AG04450 (cell line): ENCODE results near the gene SIX5. TPM values are rescaled to one million over a fixed set of nuclear protein-coding genes. Genes with fewer than 3 reads are reported as not detected.

Source experiments
- CTCF ChIA-PET: fragments of 300-600, 350-600 bp; formaldehyde crosslinking; extraction: SDS; loops from one replicate; lab custom pipeline; 2022; ENCODE audit warnings: antibody characterized with exemption, inconsistent platforms; lab: Charles Lee
- POLR2A ChIA-PET: fragments of 350-600 bp; formaldehyde crosslinking; extraction: SDS; loops from one replicate; lab custom pipeline; 2021; ENCODE audit warnings: antibody characterized with exemption, inconsistent platforms; lab: Yijun Ruan, JAX
- DNase-seq: peaks from one replicate; pipeline ENCODE4 v3.0.0-alpha.2; 2011; ENCODE audit warnings: low read depth, low spot score
- H3K27ac ChIP-seq: one replicate; pipeline ENCODE4 v1.5.1; 2012; ENCODE audit warnings: low read depth, low read length, control low read depth
- H3K27me3 ChIP-seq: one replicate; pipeline ENCODE4 v1.6.0; 2012; ENCODE audit warnings: low read length; ENCODE audit not compliant: control insufficient read depth, insufficient read depth
- H3K4me3 ChIP-seq: 2 replicates; pipeline ENCODE4 v1.5.1; 2011; ENCODE audit warnings: mild to moderate bottlenecking, low read depth, low read length, control low read depth
- H3K9me3 ChIP-seq: 2 replicates; pipeline ENCODE4 v1.5.1; 2012; ENCODE audit warnings: low read length; ENCODE audit not compliant: control insufficient read depth, insufficient read depth
- CTCF ChIP-seq: IDR thresholded peaks from 2 replicates; pipeline ENCODE4 v1.5.1; 2011; ENCODE audit warnings: low read depth, low read length, control low read depth, inconsistent platforms
- polyA plus RNA-seq: library from polyadenylated mRNA; depleted of rRNA; stranded (reverse); fragments of >200 nt; gene quantifications from 2 replicates; pipeline ENCODE4 v1.2.3, GENCODE V29; 2011

The SIX5 gene
- polyA plus RNA-seq, 1 experiment, result 4.4 TPM

- H3K9me3 ChIP-seq, result no peaks in the 10 kb centered on the region; the same call in 1 of the 2 replicates
- H3K4me3 ChIP-seq, result peak overlapping the region; percentile 62
- CTCF ChIA-PET, result no interaction called here
- DNase-seq, result no peak
- POLR2A ChIA-PET, result interaction anchor here (2.8 kb wide), 1 partner anchor 12 kb away, joined by 36 read pairs; the partner anchor contains the start of gene DMWD
- no peak overlapping the region for H3K27ac ChIP-seq
- TF ChIP-seq CTCF, result no peak
- H3K27me3 ChIP-seq, result no peaks in the 10 kb centered on the region
Measured at GRCh38 chr19:45780448-45781213, 11.6 kb upstream of the SIX5 start.

- Histone ChIP-seq H3K4me3 (peak overlapping the region; percentile 62; the same call in 1 of the 2 replicates), H3K27ac (no peak overlapping the region), H3K9me3 (no peaks in the 10 kb centered on the region; the same call in 1 of the 2 replicates), H3K27me3 (no peaks in the 10 kb centered on the region)
- DNase-seq, result no peak
- POLR2A ChIA-PET, result no interaction called here
- CTCF ChIA-PET, result no interaction called here
- TF ChIP-seq CTCF, result no peak
Measured at GRCh38 chr19:45780146-45780447, 11.0 kb upstream of the SIX5 start.

GRCh38 chr19:45779231-45780145 lies 10.4 kb upstream of the SIX5 start:
- CTCF ChIA-PET, result no interaction called here
- POLR2A ChIA-PET, result no interaction called here
- Histone ChIP-seq H3K9me3 (no peaks in the 10 kb centered on the region; the same call in 1 of the 2 replicates), H3K4me3 (no peak overlapping the region), H3K27ac (no peak overlapping the region), H3K27me3 (no peaks in the 10 kb centered on the region)
- no peak for DNase-seq
- TF ChIP-seq CTCF, result no peak; the same call in 1 of the 2 replicates

GRCh38 chr19:45778010-45778661 lies 9.1 kb upstream of the SIX5 start:
- POLR2A ChIA-PET, result interaction anchor here (0.6 to 0.7 kb wide), 2 partner anchors 21 to 48 kb away, joined by 3 to 5 read pairs; partner anchors contain the start of gene FBXO46
- TF ChIP-seq CTCF, result no peak
- CTCF ChIA-PET, result interaction anchor here (0.6 to 0.9 kb wide), 2 partner anchors 21 to 105 kb away, joined by 3 read pairs; no protein-coding TSS in a partner anchor
- DNase-seq, result no peak
- no peaks in the 10 kb centered on the region; the same call in 1 of the 2 replicates for H3K9me3 ChIP-seq
- no peak overlapping the region for H3K27ac ChIP-seq
- no peak overlapping the region for H3K4me3 ChIP-seq
- H3K27me3 ChIP-seq, result no peaks in the 10 kb centered on the region
